ENCODE data around the gene CERS6.

CERS6 gene

GRCh38 chr2:168819829-168820489 is 363.9 kb downstream of the CERS6 start:
- ChIA-PET CTCF (no interaction called here), POLR2A (no interaction called here)
- no peak overlapping the region for H3K4me3 ChIP-seq (ENCODE audit: low read depth, low read length)
- DNase-seq (ENCODE audit: low read depth, low spot score), result no peak
- TF ChIP-seq CTCF (IDR thresholded peaks at IDR 0.05; ENCODE audit: insufficient read depth, low read length, missing control alignments), result no peak

- DNase-seq (ENCODE audit: low read depth, low spot score), result no peak
These were observed 365.5 kb downstream of the CERS6 start for GRCh38 chr2:168821577-168821976.

GRCh38 chr2:168821992-168822391 is 365.9 kb downstream of the CERS6 start:
- no peak overlapping the region for H3K4me3 ChIP-seq (ENCODE audit: low read depth, low read length)
- ChIA-PET CTCF (no interaction called here), POLR2A (no interaction called here)
- DNase-seq (ENCODE audit: low read depth, low spot score), result no peak
- TF ChIP-seq CTCF (IDR thresholded peaks at IDR 0.05; ENCODE audit: insufficient read depth, low read length, missing control alignments), result no peak

More at GRCh38 chr2:168821577-168821976, 365.5 kb downstream of the CERS6 start:
- ChIA-PET CTCF (no interaction called here), POLR2A (no interaction called here)
- no peak for TF ChIP-seq CTCF (IDR thresholded peaks at IDR 0.05; ENCODE audit: insufficient read depth, low read length, missing control alignments)
- no peak overlapping the region for H3K4me3 ChIP-seq (ENCODE audit: low read depth, low read length)
